CD14-positive monocyte (primary cell): Measurements from ENCODE around the gene RAB1A. TPM values are rescaled to one million over a fixed set of nuclear protein-coding genes. Genes with fewer than 3 reads are reported as not detected.

ENCODE experiments used
- DNase-seq, 3 donors: peaks; one replicate each; pipeline ENCODE4 v3.0.0-alpha.2; 2011 to 2022
- H2AFZ ChIP-seq: 2 replicates; pipeline ENCODE4 v1.6.0; 2012; ENCODE audit warnings: mild to moderate bottlenecking, low read depth, low read length, inconsistent platforms; ENCODE audit not compliant: insufficient read depth, poor library complexity, severe bottlenecking
- H3K27ac ChIP-seq, 2 donors: 1 replicate in 1 of 2; 2 replicates in 1 of 2; pipeline ENCODE4 v1.5.1; 2012 to 2013; ENCODE audit warnings: low read length in 2 of 2, control low read depth in 1 of 2, inconsistent platforms in 1 of 2, low read depth in 1 of 2, mild to moderate bottlenecking in 1 of 2
- H3K27me3 ChIP-seq, 2 donors: one replicate each; pipeline versions ENCODE4 v1.6.0 to v1.6.1; 2011 to 2013; ENCODE audit warnings: low read length in 2 of 2; ENCODE audit not compliant: control insufficient read depth in 2 of 2, insufficient read depth in 2 of 2
- H3K36me3 ChIP-seq, 2 donors: replicated peaks in 1 of 2; 1 replicate in 1 of 2; 2 replicates in 1 of 2; pipeline versions ENCODE4 v1.5.1 to v1.6.1; 2012 to 2013; ENCODE audit warnings: low read length in 2 of 2, control low read depth in 1 of 2, inconsistent platforms in 1 of 2, mild to moderate bottlenecking in 1 of 2; ENCODE audit not compliant: insufficient read depth in 2 of 2, control insufficient read depth in 1 of 2
- H3K4me1 ChIP-seq, 2 donors: 1 replicate in 1 of 2; 2 replicates in 1 of 2; pipeline versions ENCODE4 v1.5.1 to v1.6.1; 2012 to 2013; ENCODE audit warnings: low read length in 2 of 2, control low read depth in 1 of 2, inconsistent platforms in 1 of 2, mild to moderate bottlenecking in 1 of 2, moderate library complexity in 1 of 2; ENCODE audit not compliant: insufficient read depth in 2 of 2, control insufficient read depth in 1 of 2
- H3K4me2 ChIP-seq: replicated peaks from 2 replicates; pipeline ENCODE3; 2012; ENCODE audit warnings: low read length, moderate library complexity, mild to moderate bottlenecking; ENCODE audit not compliant: poor library complexity, severe bottlenecking; ENCODE audit errors: extremely low read depth
- H3K4me3 ChIP-seq, 3 experiments: fragments of 200-600 bp in 1 of 3; sonication (generic) in 1 of 3; replicated peaks in 1 of 3; 1 replicate in 2 of 3; 2 replicates in 1 of 3; pipeline ENCODE4 v1.5.1; 2011 to 2013; ENCODE audit warnings: low read length in 3 of 3, mild to moderate bottlenecking in 3 of 3, control low read depth in 2 of 3, low read depth in 2 of 3, inconsistent platforms in 1 of 3, moderate library complexity in 1 of 3
- H3K79me2 ChIP-seq: 2 replicates; pipeline ENCODE4 v1.6.0; 2012; ENCODE audit warnings: mild to moderate bottlenecking, control low read depth, inconsistent platforms, low read length, moderate library complexity; ENCODE audit not compliant: insufficient read depth
- H3K9ac ChIP-seq: 2 replicates; pipeline ENCODE4 v1.6.0; 2017; ENCODE audit warnings: low read length, mild to moderate bottlenecking; ENCODE audit not compliant: insufficient read depth, poor library complexity, severe bottlenecking
- H3K9me3 ChIP-seq, 2 donors: replicated peaks in 1 of 2; 1 replicate in 1 of 2; 2 replicates in 1 of 2; pipeline versions ENCODE4 v1.5.1 to v1.6.1; 2012 to 2013; ENCODE audit warnings: low read length in 2 of 2, control low read depth in 1 of 2; ENCODE audit not compliant: control insufficient read depth in 1 of 2, insufficient read depth in 1 of 2
- H4K20me1 ChIP-seq: 2 replicates; pipeline ENCODE4 v1.6.0; 2012; ENCODE audit warnings: mild to moderate bottlenecking, low read length, control low read depth, moderate library complexity; ENCODE audit not compliant: insufficient read depth
- H3K27ac Mint-ChIP-seq, 7 donors: one replicate each; pipeline ENCODE4 v1.8.0; 2020; ENCODE audit warnings: mild to moderate bottlenecking in 7 of 7, mixed read lengths in 7 of 7, moderate library complexity in 6 of 7, inconsistent platforms in 2 of 7
- H3K27me3 Mint-ChIP-seq, 3 donors: one replicate each; pipeline ENCODE4 v1.8.0; 2021 to 2022; ENCODE audit warnings: low read depth in 3 of 3, mild to moderate bottlenecking in 3 of 3, mixed read lengths in 3 of 3, moderate library complexity in 3 of 3, inconsistent platforms in 1 of 3
- H3K36me3 Mint-ChIP-seq, 2 donors: one replicate each; pipeline ENCODE4 v1.8.0; 2020; ENCODE audit warnings: mixed read lengths in 2 of 2, inconsistent platforms in 1 of 2, mild to moderate bottlenecking in 1 of 2
- H3K4me1 Mint-ChIP-seq: one replicate; pipeline ENCODE4 v1.8.0; 2020; ENCODE audit warnings: mild to moderate bottlenecking, mixed read lengths
- H3K4me3 Mint-ChIP-seq, 2 donors: one replicate each; pipeline ENCODE4 v1.8.0; 2020; ENCODE audit warnings: mild to moderate bottlenecking in 2 of 2, mixed read lengths in 2 of 2, moderate library complexity in 1 of 2
- H3K9me3 Mint-ChIP-seq, 7 donors: one replicate each; pipeline ENCODE4 v1.8.0; 2020 to 2022; ENCODE audit warnings: mixed read lengths in 7 of 7, mild to moderate bottlenecking in 6 of 7, moderate library complexity in 6 of 7, inconsistent platforms in 2 of 7
- WGBS: methylation state at CpG from one replicate; pipeline ENCODE4 v1.1.5; 2013; ENCODE audit warnings: missing lambda C conversion rate; ENCODE audit not compliant: insufficient coverage; 5-methylcytosine and 5-hydroxymethylcytosine counted together
- intact Hi-C, 2 donors: fragments of 100-400 bp; cut with micrococcal nuclease; formaldehyde crosslinking; loops; one replicate each; pipeline versions ENCODE4 v1.15.0 to v1.15.1; 2023
- polyA plus RNA-seq, 3 donors: library from polyadenylated mRNA; depleted of rRNA in 1 of 3; unstranded in 2 of 3; stranded (reverse) in 1 of 3; fragments of 300-500 nt in 2 of 3; fragments of >200 nt in 1 of 3; fragmentation: Illumina TruSeq in 2 of 3; gene quantifications; 1 replicate in 2 of 3; 2 replicates in 1 of 3; pipeline ENCODE4 v1.2.3, GENCODE V29; 2012 to 2021
- TF ChIP-seq, protein P1 (sequence below): fragments of 200-600 bp; IDR thresholded peaks from one replicate; pipeline ENCODE4 v1.8.0; 2022; ENCODE audit warnings: antibody characterized with exemption, mild to moderate bottlenecking

Gene RAB1A
- polyA plus RNA-seq, 3 donors: 106 to 124 (median 110) TPM

DNA sequence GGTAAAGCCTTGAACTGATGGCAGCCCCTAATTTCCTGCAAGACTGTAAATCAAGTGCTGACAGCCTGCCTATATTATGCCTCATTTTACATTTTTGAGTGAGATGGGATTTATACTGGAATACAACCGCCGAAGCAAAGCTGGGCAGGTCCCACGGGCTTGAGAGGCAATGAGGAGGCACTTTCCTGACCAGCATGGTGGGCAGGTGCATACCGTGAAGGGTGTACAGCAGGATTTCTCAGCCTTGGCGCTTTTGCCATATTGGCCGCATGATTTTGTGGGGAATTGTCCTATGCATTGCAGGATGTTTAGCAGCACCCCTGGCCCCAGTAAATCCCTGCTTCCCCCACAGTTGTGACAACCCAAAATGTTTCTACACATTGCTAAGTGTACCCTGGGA, 50.9 kb downstream of the RAB1A start:
- WGBS: 93% methylated on average over 3 of the region's 6 CpGs
- H3K27ac Mint-ChIP-seq: no peak overlapping the region
- Histone ChIP-seq H3K36me3 (peaks cover 37 to 83% of the 10 kb centered on the region in 2 donors), H3K9ac (no peak overlapping the region), H2AFZ (no peak overlapping the region), H3K4me2 (no peak overlapping the region), H3K27me3 (no peaks in the 10 kb centered on the region), H3K9me3 (no peaks in the 10 kb centered on the region), H3K27ac (no peak overlapping the region), H3K4me3 (no peak overlapping the region), H3K4me1 (peaks cover 9 to 15% of the 10 kb centered on the region in 2 donors), H3K79me2 (peaks cover 24% of the 10 kb centered on the region), H4K20me1 (peaks cover 90% of the 10 kb centered on the region)
- H3K4me3 Mint-ChIP-seq: no peak overlapping the region
- peaks cover 44 to 76% of the 10 kb centered on the region in 2 donors for H3K36me3 Mint-ChIP-seq
- H3K9me3 Mint-ChIP-seq: no peaks in the 10 kb centered on the region
- intact Hi-C loops: no loop called here
- no peak for DNase-seq
- TF ChIP-seq, protein P1, sequence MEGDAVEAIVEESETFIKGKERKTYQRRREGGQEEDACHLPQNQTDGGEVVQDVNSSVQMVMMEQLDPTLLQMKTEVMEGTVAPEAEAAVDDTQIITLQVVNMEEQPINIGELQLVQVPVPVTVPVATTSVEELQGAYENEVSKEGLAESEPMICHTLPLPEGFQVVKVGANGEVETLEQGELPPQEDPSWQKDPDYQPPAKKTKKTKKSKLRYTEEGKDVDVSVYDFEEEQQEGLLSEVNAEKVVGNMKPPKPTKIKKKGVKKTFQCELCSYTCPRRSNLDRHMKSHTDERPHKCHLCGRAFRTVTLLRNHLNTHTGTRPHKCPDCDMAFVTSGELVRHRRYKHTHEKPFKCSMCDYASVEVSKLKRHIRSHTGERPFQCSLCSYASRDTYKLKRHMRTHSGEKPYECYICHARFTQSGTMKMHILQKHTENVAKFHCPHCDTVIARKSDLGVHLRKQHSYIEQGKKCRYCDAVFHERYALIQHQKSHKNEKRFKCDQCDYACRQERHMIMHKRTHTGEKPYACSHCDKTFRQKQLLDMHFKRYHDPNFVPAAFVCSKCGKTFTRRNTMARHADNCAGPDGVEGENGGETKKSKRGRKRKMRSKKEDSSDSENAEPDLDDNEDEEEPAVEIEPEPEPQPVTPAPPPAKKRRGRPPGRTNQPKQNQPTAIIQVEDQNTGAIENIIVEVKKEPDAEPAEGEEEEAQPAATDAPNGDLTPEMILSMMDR: no peak
- H3K4me1 Mint-ChIP-seq: peaks cover 27% of the 10 kb centered on the region
- H3K27me3 Mint-ChIP-seq: peaks cover 0 to 2% (median 0%) of the 10 kb centered on the region in 3 donors

DNA sequence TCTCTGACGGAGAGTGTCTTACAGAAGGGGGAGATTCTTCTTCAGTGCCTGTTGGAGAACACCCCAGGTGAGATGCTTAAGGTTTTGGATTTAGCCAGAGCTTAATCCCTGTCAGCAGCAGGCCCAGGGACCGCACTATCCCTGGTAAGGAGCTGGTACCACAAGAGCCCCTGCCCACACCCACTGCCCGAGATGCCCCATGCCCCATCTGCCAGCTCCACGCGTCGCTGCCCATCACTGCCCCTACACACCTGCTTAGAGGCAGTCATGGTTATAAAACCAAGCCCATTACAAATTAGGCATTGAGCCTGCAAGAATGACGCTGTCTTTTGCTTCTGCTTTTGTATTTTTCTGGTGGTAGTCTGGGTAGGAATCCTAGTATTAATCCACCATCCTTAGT, 52.0 kb downstream of the RAB1A start:
- no peak overlapping the region for H2AFZ ChIP-seq
- Mint-ChIP-seq H3K9me3 (no peaks in the 10 kb centered on the region), H3K36me3 (peaks cover 42 to 71% of the 10 kb centered on the region in 2 donors), H3K4me3 (no peak overlapping the region), H3K27ac (peak overlapping the region in 1 of 7 donors; percentile 35), H3K4me1 (peaks cover 25% of the 10 kb centered on the region), H3K27me3 (peaks cover 0 to 2% (median 0%) of the 10 kb centered on the region in 3 donors)
- peaks cover 36 to 83% of the 10 kb centered on the region in 2 donors for H3K36me3 ChIP-seq
- 97% methylated on average over 6 of the region's 7 CpGs for WGBS
- intact Hi-C loops: no loop called here
- no peak overlapping the region for H3K4me2 ChIP-seq
- H3K4me3 ChIP-seq: no peak overlapping the region
- H3K9me3 ChIP-seq: no peaks in the 10 kb centered on the region
- no peak overlapping the region for H3K9ac ChIP-seq
- TF ChIP-seq, protein P1: no peak
- H3K4me1 ChIP-seq: peaks cover 9 to 15% of the 10 kb centered on the region in 2 donors
- no peaks in the 10 kb centered on the region for H3K27me3 ChIP-seq
- H3K27ac ChIP-seq: no peak overlapping the region
- DNase-seq: no peak
- H3K79me2 ChIP-seq: peaks cover 12% of the 10 kb centered on the region
- H4K20me1 ChIP-seq: peaks cover 88% of the 10 kb centered on the region
